Transverse colon (tissue), 4 donors: ENCODE data around the gene SYPL1. TPM values are rescaled to one million over a fixed set of nuclear protein-coding genes. Genes with fewer than 3 reads are reported as not detected.
A peak's percentile ranks its signal among the peaks of the same experiment; 100 is the strongest.

Source experiments
- DNase-seq: peaks from one replicate; pipeline ENCODE4 v3.0.0-alpha.2; 2019
- H3K27ac ChIP-seq, 4 donors: fragments of 200-600 bp; sonication (generic); 2 replicates each; pipeline ENCODE4 v1.5.1; 2016 to 2018; ENCODE audit warnings: inconsistent platforms in 4 of 4
- H3K27me3 ChIP-seq: fragments of 200-600 bp; sonication (generic); 2 replicates; pipeline ENCODE4 v1.5.1; 2017; ENCODE audit warnings: inconsistent platforms
- H3K36me3 ChIP-seq, 4 donors: fragments of 200-600 bp; sonication (generic); 2 replicates each; pipeline ENCODE4 v1.5.1; 2017 to 2019; ENCODE audit warnings: inconsistent platforms in 4 of 4
- H3K4me1 ChIP-seq, 4 donors: fragments of 200-600 bp; sonication (generic); 2 replicates each; pipeline ENCODE4 v1.5.1; 2017 to 2020; ENCODE audit warnings: inconsistent platforms in 4 of 4
- H3K4me3 ChIP-seq, 4 donors: fragments of 200-600 bp; sonication (generic); 1 replicate in 1 of 4; 2 replicates in 3 of 4; pipeline versions ENCODE4 v1.5.1 to v1.6.1; 2017 to 2019; ENCODE audit warnings: inconsistent platforms in 4 of 4
- H3K9me3 ChIP-seq, 2 donors: fragments of 200-600 bp; sonication (generic); 2 replicates each; pipeline ENCODE4 v1.5.1; 2017 to 2019; ENCODE audit warnings: inconsistent platforms in 2 of 2
- CTCF ChIP-seq, 5 experiments: fragments of 200-600 bp in 3 of 5; fragments of 450-650 bp in 2 of 5; sonication (generic) in 3 of 5; IDR thresholded peaks; 1 replicate in 2 of 5; 2 replicates in 3 of 5; pipeline ENCODE4 v1.5.1; 2016 to 2017; ENCODE audit warnings: antibody characterized with exemption in 5 of 5, inconsistent platforms in 3 of 5, mild to moderate bottlenecking in 2 of 5, moderate library complexity in 1 of 5
- EP300 ChIP-seq: sonication (generic); formaldehyde crosslinking; IDR thresholded peaks from one replicate; pipeline ENCODE4 v1.6.1; 2017; ENCODE audit warnings: antibody characterized with exemption, low read depth
- POLR2A ChIP-seq: fragments of 450-650 bp; IDR thresholded peaks from one replicate; pipeline ENCODE4 v1.6.1; 2016; ENCODE audit warnings: antibody characterized with exemption, mild to moderate bottlenecking, moderate library complexity
- POLR2AphosphoS5 ChIP-seq, 3 donors: sonication (generic); formaldehyde crosslinking; IDR thresholded peaks; one replicate each; pipeline ENCODE4 v1.6.1; 2016; ENCODE audit warnings: antibody characterized with exemption in 3 of 3
- WGBS, 2 donors: methylation state at CpG; one replicate each; pipeline ENCODE4 v1.1.5; 2018; ENCODE audit warnings: low coverage in 1 of 2; 5-methylcytosine and 5-hydroxymethylcytosine counted together
- in situ Hi-C, 4 donors: fragments of 200-750 bp; cut with MboI; loops; one replicate each; pipeline versions ENCODE4 v1.15.0 to v1.15.1; 2017; ENCODE audit warnings: low sequenced_read_pairs in 3 of 4, low pct_ligation_motif_present in 1 of 4, low pct_unique_long_range_greater_than_20kb in 1 of 4
- intact Hi-C: fragments of 100-400 bp; cut with DNase I; formaldehyde crosslinking; loops from one replicate; pipeline ENCODE4 v1.15.1; 2023; ENCODE audit warnings: low total_unique reads
- total RNA-seq, 4 donors: library from RNA; depleted of rRNA; stranded (reverse); fragments of >200 nt; gene quantifications; one replicate each; pipeline ENCODE4 v1.1.0, GENCODE V29; 2016

SYPL1 gene
- total RNA-seq, 4 donors from 2014 or later, result 36.7 to 81.8 (median 59.5) TPM

GRCh38 chr7:106057204-106057961, 54.7 kb downstream of the SYPL1 start:
- H3K36me3 ChIP-seq, result no peaks in the 10 kb centered on the region
- WGBS, 2 donors, result 61 to 74% methylated on average over 5 to 10 of the region's 10 CpGs
- H3K27me3 ChIP-seq, result no peaks in the 10 kb centered on the region
- no peak for DNase-seq
- no peaks in the 10 kb centered on the region for H3K9me3 ChIP-seq
- peaks cover 7 to 24% (median 15%) of the 10 kb centered on the region in 4 donors for H3K4me1 ChIP-seq
- peak overlapping the region in 3 of 4 donors; percentile 5 to 62 (median 61) for H3K27ac ChIP-seq
- no peak overlapping the region for H3K4me3 ChIP-seq
- TF ChIP-seq POLR2AphosphoS5 (IDR thresholded peaks at IDR 0.05), result no peak
- TF ChIP-seq EP300, result no peak
- peak in 2 of 5 experiments; percentile 9 for TF ChIP-seq CTCF (IDR thresholded peaks at IDR 0.05)
- in situ Hi-C loops, result loop anchor here in 3 of 4 donors (5.0 kb wide), 1 partner anchor 95 kb away; no protein-coding TSS in a partner anchor
- intact Hi-C loops, result no loop called here

GRCh38 chr7:106056513-106057203, 55.5 kb downstream of the SYPL1 start:
- H3K4me1 ChIP-seq, result peaks cover 6 to 22% (median 14%) of the 10 kb centered on the region in 4 donors
- intact Hi-C loops, result no loop called here
- 43 to 61% methylated on average over 4 to 9 of the region's 9 CpGs for WGBS, 2 donors
- in situ Hi-C loops, result loop anchor here in 3 of 4 donors (5.0 kb wide), 1 partner anchor 96 kb away; no protein-coding TSS in a partner anchor
- DNase-seq, result peak; percentile 77
- no peak overlapping the region for H3K27ac ChIP-seq
- TF ChIP-seq CTCF (IDR thresholded peaks at IDR 0.05), result peak; percentile 85 to 92 (median 87)
- no peak for TF ChIP-seq POLR2AphosphoS5 (IDR thresholded peaks at IDR 0.05)
- no peak for TF ChIP-seq EP300
- no peak overlapping the region for H3K4me3 ChIP-seq
- H3K27me3 ChIP-seq, result no peaks in the 10 kb centered on the region
- H3K36me3 ChIP-seq, result no peaks in the 10 kb centered on the region
- H3K9me3 ChIP-seq, result no peaks in the 10 kb centered on the region

GRCh38 chr7:106054971-106055532, 57.1 kb downstream of the SYPL1 start:
- H3K4me1 ChIP-seq, result peaks cover 6 to 22% (median 14%) of the 10 kb centered on the region in 4 donors
- in situ Hi-C loops (loop anchor here (5.0 kb wide), 1 partner anchor 97 kb away; no protein-coding TSS in a partner anchor), intact Hi-C loops (no loop called here)
- no peak overlapping the region for H3K27ac ChIP-seq
- H3K36me3 ChIP-seq, result no peaks in the 10 kb centered on the region
- H3K4me3 ChIP-seq, result no peak overlapping the region
- DNase-seq, result no peak
- no peaks in the 10 kb centered on the region for H3K9me3 ChIP-seq
- TF ChIP-seq POLR2AphosphoS5 (IDR thresholded peaks at IDR 0.05) (no peak), POLR2A (no peak), CTCF (IDR thresholded peaks at IDR 0.05) (no peak), EP300 (no peak)
- H3K27me3 ChIP-seq, result no peaks in the 10 kb centered on the region
- WGBS, 2 donors, result 86 to 100% methylated on average over 6 to 7 of the region's 7 CpGs
